CD4-positive, alpha-beta T cell treated with Interleukin-10 for 1 hour (primary cell): ENCODE results near the gene COA3.

Source experiments
- DNase-seq: peaks from one replicate; pipeline ENCODE4 v3.0.0-alpha.2; 2020

COA3 gene

DNA sequence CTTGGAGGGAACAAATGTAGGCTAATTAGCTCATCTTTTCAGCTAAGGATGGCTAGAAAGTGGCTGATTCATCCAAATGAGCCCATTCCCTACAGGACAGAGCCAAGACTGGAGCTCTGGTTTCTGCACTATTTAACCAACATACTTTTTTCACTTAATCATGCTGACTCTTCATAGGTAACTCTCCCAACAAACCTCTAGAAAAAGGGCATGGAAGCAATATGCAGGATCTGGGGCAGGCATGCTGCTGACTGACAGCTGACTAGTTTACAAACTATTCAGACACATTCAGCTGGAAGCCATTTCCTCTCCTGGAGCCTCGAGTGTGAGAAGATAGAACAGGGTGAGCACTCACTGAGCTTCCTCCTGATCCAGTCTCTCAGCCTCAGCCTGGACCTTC is 19.4 kb upstream of the COA3 start:
- no peak for DNase-seq

DNA sequence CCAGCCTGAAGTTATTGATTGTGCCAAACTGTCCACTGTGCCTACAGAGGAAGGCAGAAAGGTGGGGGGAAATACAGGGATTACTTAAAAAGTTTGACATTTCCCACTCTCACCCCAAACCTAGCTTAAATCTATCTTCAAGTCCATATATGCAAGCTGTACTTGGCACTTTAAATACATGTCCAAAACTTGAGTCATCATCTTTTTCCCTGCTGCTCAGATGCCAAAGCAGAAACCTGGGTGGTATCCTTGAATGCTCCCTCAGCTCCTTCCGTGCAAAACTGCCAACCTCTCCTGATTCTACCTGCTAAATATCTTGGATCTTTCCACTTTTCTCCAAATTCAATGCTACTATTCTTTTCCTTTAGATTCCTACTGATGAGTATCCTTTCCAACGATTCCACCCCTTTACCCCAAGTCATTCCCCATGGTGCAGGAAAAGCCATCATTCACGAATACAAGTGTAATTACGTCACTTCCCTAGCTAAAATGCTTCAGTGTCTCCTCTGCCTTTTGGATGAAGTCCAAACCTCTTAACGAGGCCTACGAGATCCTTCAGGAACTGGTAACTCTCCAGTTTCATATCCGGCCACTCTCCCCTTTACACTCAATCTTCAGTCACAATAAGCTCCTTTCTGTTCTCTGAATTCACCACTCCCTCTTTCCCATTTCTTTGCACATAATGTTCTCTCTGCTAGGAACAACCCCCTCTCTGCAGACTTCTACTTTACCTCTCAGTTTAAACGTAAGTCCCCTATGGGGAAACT is 16.3 kb upstream of the COA3 start:
- DNase-seq = no peak

DNA sequence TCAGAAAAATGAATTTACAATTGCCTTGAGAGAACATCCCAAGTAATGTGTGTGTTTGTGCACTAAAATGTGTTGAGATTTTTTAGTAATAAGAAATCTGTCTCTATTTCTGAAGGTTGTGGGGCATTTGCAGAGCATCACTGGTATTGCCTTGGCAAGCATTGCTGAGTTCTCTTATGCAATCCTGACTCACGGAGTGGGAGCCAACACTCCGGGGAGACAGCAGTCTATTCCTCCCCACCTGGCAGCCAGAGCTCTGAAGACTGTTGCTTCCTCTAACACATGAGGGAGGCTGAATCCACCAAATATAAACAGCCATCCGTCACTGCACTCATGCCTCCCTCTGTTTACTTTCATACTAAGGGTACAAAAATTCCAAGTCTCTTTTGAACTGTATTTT is 10.7 kb upstream of the COA3 start:
- no peak for DNase-seq

DNA sequence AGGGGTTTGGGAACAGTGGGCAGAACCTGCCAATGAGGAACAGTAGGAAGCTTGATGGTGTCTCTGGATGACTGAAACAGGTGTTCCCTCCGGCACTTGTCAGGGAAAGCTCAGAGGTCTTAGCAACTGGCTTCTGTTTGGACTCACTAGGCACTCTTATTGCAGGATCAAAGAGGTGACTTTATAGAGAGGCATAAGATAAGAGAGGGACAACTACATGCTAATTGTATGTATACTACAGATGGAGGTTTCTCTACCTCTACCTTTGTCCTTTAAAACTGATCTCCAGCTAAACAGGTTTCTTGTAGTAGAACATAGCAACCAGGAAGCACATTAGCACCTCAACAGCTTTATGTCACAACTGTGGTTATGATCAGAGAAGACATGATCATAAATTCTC is 7.7 kb upstream of the COA3 start:
- DNase-seq = no peak

DNA sequence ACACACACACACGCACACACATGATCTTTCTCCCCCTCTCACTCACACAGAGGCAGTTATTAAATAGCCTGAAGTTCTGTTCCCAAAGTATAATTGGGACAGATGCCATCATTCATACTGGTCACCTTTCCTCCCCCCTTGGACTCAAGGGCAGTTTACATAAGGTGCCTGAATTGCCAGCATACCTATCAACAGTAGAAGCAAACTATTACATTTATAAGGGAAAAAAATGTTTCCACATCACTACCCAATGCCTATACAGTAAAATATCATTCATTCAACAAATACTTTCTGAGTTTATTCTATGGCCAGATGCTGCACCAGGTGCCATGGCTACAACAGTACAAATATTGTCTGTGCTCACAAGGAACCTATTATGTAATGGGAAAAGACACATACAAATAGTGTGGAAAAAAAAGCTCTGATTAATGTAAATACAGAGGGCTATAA is 6.4 kb upstream of the COA3 start:
- no peak for DNase-seq

DNA sequence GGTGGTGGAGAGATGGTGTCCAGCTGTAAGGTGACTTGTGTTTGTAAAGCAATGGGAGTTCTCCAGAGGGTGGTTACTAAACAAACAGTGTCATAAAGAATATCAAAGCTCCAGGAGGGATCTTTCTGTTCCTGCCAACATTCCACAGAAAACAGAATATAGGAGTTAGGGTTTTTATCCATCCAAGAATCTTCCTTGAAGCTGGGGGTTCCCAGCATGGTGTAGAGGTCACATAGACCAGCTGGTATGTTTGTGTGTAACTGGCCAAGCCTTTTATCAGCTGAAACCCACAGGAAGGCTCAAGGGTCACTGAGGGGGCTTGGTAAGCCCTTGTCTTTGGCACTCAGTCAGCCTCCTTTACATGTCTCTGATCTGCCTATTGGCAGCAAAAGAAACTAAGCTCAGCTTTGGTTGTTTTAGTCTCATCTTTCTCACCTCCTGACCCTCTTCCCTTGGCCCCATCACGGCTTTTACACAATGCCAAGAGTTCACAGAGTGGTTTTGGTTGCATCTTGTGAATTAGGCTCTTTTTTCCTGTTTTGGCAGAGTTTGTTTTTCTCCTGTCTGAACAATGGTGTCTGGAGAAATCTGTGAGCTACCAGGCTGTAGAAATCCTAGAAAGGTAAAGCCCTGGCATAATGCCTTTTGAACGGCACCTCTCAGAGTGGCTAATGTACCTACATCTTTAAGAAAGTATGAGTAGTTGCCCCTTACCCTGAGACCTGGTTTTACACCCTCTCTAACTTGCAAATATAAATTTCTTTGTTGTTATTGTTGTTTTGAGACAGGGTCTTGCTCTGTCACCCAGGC is 4.8 kb upstream of the COA3 start:
- DNase-seq = no peak

DNA sequence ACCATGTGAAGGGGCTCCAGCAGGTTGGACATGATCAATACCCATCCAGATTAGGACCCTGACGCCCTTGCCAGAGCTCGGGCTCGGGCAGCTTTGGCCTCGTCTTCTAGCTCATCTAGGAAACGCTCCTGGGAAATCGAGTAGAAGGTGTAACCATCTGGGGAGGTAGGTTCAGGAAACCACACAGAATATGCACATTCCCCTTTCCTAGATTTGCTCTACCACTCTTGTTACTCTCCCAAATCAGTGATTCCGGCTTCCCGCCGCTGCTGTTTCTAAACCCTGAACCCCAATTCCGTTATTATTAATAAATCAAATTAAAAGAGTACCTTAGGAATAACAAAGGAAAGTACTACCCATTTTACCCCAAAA is 507 bp downstream of the COA3 start:
- DNase-seq = no peak

DNA sequence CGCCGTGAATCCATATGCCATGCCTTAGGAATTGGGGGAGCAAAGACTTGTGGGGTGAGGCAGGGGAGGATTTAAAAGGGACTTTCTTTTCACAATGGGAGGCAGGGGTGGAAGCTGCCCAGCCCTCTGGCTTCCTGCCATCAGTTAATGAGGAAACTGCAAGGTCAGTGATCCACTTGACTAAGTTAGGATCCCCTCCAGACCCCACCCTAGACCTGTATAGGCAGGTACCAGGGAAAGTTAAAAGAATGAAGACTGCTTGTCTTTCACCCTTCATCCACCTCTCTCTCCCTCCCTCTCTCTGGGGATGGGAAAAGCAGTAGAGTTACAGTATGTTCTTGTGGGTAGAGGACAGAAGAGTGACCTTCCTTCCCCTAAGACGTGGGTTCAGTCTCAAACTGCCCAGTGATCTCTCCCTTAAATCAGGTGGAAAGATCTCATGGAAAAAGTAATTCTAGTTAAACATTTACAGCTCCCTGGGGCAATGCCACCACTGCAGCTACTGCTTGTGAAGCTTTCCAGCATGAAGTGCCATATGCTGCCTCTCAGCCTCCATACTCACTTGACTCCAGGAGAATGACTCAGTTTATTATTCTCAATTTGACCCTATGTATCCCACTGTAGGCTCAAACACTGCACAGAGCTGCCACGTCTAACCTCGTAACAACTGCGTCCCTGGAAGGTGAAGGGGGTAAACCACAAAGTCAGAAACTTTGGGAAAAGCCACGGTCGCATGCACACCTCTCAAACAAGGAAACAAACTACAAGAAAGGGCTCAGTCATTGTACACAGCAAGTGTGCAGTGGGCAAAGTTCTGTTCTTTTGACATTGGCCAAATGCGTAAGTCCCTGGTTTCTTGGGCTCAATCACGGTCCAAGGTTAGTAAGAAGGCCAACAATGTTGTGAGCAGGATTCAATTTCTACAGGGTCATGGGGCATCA is 1.2 kb downstream of the COA3 start:
- DNase-seq = no peak

DNA sequence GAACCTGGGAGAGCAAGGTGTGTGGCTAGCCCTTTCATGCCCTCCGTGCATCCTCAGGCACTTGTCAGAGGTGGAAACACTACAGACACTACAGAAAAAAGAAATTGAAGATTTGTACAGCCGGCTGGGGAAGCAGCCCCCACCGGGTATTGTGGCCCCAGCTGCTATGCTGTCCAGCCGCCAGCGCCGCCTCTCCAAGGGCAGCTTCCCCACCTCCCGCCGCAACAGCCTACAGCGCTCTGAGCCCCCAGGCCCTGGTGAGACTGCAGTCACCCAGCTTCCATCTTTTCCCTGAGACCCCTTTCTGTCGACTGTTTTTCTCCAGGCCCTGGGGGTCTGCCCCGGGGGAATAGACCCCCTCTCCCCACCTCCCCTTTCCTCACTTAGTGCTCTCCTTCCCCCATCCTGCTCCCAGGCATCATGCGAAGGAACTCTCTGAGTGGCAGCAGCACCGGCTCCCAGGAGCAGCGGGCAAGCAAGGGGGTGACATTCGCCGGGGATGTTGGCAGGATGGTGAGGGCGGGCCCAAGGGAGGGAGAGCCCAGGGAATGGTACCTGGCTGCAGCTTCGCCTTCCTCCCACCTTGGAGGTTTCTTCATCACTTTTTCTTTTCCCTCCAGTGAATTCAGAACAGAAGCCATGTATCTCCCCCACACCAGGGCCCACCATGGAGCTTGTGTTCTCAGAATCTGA is 2.3 kb downstream of the COA3 start:
- no peak for DNase-seq

DNA sequence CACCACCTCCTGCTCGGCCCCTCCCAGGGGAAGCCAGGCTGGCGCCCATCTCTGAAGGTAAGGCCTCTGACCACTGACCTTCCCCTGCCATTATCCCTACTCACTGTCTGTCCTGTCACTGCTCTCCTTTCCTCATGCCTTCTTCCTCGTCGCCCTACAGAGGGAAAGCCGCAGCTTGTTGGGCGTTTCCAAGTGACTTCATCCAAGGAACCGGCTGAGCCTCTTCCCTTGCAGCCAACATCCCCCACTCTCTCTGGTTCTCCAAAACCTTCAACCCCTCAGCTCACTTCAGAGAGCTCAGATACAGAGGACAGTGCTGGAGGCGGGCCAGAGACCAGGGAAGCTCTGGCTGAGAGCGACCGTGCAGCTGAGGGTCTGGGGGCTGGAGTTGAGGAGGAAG is 3.0 kb downstream of the COA3 start:
- DNase-seq = no peak

DNA sequence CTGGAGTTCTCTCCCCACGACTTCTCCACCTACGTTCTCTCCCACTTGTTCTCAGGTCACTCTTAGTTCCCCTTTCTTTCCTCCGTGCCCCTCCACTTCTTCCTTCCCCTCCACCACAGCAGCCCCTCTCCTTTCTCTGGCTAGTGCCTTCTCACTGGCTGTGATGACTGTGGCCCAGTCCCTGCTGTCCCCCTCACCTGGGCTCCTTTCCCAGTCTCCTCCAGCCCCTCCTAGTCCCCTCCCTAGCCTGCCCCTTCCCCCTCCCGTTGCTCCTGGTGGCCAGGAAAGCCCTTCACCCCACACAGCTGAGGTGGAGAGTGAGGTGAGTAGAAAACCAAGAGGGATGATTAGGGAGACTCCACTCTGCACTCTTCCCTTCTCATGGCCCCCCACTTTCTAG is 3.4 kb downstream of the COA3 start:
- DNase-seq = no peak

DNA sequence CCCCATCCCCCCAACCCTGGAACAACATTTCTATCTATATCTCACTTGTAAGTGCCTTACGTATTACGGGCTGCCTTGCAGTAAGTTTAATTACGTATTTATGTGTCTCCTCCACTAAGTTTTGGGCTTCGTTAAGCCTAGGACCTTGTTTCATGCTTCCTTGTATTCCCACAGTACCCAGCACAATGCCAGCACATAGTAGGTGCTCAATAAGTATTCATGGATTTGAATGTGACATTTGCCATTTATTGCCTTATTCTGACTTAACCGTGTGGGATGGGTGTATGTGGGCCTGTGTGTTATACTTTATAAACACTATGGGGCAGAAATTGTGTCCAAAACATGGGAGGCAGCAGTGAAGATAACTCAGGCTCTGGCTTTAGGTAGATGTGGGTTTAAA is 6.0 kb downstream of the COA3 start:
- no peak for DNase-seq

DNA sequence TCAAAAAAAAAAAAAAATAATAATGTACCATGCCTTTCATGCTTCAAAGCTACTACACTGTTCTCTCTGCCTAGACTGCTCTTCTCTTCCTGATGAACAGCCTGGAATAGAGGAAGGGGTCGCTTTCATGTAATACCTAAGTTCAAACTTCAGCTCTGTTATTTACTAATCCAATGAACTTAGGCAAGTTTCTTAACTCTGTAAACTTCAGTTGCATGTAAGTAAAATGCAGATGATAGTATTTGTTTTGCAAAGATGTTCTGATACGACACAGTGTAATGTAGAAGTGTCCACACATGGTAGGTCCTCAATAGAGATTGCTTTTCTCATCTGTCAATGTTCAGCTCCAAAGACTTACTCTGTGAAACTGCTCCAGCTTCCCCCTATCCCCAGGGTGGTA is 6.6 kb downstream of the COA3 start:
- DNase-seq = no peak

DNA sequence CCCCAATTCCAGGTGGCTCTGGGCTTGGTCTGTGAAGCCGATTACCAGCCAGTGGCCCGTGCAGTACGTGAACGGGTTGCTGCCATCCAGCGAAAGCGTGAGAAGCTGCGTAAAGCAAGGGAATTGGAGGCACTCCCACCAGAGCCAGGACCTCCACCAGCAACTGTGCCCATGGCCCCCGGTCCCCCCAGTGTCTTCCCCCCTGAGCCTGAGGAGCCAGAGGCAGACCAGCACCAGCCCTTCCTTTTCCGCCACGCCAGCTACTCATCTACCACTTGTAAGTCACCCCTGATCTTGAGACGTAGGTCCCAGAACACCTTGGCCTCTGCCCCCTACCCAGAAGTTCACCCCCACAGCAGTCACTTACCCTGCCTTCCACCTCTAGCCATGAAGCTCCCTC is 11.2 kb downstream of the COA3 start:
- DNase-seq = no peak

DNA sequence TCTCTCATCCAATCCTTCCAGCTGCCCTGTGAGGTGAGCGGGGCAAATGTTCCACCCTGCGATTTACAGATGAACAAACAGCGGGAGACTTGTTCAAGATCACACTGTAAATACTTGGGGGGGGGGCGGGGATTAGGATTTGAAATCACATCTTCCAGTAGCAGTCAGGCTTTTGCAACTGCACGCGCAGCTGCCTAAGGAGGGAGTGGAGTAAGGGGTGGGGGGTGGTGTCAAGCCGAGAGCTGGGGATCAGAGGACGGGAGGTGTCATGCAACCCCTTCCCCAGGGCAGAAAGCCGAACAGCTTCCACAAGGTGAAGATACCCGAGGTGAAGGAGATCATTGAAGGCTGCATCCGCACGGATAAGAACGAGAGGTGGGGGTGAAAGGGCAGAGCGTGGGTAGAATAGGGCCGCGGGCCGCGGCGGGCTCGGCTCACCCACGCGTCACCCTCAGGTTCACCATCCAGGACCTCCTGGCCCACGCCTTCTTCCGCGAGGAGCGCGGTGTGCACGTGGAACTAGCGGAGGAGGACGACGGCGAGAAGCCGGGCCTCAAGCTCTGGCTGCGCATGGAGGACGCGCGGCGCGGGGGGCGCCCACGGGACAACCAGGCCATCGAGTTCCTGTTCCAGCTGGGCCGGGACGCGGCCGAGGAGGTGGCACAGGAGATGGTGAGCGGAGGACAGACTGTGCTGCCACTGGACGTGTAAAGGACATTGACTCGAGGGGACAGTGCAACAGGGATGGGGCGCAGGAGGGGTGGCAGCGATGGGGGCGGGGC is 13.5 kb downstream of the COA3 start:
- no peak for DNase-seq

DNA sequence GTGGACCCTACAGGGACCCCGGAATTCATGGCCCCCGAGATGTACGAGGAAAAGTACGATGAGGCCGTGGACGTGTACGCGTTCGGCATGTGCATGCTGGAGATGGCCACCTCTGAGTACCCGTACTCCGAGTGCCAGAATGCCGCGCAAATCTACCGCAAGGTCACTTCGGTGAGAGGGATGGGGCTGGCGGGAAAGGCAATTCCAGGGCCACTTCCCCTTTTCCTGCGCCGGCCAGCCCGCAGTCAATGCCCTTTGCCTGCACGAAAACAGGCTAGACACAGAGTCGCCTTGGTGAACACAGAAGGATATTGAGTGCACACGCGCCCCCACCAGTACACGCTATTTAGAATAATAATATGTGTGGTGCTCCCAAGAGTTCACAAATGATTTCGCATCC is 14.1 kb downstream of the COA3 start:
- no peak for DNase-seq

DNA sequence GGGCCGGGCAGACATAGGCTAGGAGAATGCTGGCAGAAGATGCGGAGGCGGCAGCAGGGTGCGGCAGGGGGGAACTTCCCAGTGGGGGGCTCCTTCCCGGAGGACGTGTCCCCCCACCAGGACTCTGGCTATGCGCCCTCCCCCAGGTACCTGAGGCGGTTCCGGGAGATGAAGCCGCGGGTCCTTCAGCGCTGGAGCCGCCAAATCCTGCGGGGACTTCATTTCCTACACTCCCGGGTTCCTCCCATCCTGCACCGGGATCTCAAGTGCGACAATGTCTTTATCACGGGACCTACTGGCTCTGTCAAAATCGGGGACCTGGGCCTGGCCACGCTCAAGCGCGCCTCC is 14.7 kb downstream of the COA3 start:
- DNase-seq = no peak

DNA sequence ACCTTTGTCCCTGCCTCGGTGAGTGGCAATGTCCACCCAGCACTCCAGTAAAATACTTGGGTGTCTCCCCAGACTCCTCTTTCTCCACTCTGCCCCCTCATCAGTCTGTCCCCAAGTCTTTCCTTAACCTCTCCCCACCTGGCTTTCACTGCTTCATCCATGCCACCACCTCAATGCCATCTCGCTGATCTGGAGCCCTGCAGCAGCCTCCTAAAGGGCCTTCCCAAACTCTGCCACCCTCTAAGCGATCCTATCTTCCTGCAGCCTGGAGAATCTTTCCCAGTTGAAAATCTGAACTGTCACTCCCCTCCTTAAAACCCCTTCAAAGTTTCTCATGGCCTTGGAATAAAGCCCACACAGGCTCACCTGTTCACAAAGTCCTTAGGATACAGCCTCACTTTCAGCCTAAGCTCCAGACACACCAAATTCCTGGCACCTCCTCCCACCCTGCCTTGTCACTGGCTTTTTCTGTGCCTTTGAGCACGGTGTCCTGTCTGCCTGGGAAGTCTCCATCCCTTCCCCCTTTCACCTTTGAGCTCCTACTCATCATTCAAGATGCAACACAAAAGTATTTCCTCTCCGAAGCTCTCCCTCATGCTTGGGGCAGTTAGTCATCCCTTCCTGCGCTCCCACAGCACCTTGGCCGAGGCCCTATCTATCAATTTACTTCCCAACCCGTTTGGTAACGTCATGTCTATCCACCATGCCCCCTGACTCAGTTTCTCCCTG is 15.3 kb downstream of the COA3 start:
- DNase-seq = no peak

DNA sequence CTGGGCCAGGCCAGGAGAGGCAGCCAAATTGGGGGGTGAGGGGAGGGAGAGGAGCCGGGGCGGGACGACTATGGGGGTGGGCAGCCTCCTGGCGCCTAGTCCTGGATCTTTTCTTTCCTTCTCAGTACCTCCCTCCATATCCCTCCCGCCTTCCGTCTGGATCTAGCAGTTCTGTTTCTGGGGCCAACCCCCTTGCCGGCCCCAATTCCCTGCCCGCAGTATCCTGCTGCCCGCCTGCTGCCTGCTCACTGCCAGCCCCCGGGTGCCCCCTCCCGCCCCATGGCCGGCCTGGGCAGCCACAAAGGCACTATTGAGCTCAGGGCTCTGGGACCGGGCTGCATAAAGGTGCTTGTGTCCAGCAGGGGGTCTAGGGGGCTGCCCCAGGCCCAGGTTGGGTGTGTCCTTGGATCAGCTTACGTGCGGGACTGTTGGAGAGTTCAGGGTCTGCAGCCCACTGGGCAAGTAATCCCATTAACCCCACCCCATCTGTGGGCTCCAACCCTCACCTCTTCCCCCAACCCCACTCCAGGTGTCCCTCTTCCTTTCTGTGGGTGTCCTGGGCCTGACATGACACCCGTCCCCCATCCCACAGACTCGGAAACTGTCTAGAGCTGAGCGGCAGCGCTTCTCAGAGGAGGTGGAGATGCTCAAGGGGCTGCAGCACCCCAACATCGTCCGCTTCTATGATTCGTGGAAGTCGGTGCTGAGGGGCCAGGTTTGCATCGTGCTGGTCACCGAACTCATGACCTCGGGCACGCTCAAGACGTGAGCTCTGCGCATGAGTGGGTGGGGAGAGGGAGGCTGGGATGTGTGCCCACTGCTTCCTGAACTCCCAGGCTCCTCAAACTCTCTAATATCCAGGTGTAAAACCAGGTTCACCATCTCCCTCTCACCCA is 16.1 kb downstream of the COA3 start:
- no peak for DNase-seq

DNA sequence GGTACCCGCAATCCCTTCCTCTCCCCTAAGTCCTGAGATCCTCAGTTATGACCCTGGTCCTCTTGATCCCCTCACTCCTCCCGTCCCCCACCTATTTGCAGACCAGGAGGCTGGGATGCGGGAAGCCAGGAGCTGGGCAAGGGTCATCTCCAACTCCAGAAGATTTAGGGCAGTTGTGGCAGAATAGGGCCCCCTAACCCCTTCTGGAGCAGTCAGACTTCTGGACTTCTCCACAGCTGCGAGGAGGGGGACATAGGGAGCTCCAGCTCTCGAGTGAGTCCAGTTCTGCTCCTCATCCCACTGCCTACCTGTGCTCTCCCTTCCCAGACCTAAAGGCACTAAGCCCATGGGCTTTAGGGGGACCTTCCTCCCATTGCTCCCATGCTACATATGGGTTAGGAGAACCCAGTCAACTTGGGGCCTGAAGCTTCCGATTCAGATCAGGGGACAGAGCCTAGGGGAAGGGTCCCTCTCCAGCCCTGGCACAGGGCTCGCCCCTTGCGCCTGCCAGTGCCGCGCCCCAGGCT is 16.8 kb downstream of the COA3 start:
- no peak for DNase-seq
